Hepatocyte (in vitro differentiated cells): ENCODE data around the gene GOLGA8K.
"Not testable (repeated sequence)": the region's sequence is repeated elsewhere in the genome, so short reads cannot be mapped to it uniquely, and the experiment has no call there.

ENCODE experiments used
- EZH2phosphoT487 ChIP-seq: fragments of 200-600 bp; sonication (generic); IDR thresholded peaks from one replicate; pipeline ENCODE4 v1.6.1; 2018; ENCODE audit warnings: antibody characterized with exemption, mild to moderate bottlenecking, low read depth, moderate library complexity; ENCODE audit not compliant: unreplicated experiment, severe bottlenecking
- TF ChIP-seq, protein P1 (sequence below): fragments of 200-600 bp; sonication (generic); IDR thresholded peaks from 2 replicates; pipeline ENCODE4 v1.5.1; 2016; ENCODE audit warnings: antibody characterized with exemption, mild to moderate bottlenecking; ENCODE audit not compliant: poor library complexity

DNA sequence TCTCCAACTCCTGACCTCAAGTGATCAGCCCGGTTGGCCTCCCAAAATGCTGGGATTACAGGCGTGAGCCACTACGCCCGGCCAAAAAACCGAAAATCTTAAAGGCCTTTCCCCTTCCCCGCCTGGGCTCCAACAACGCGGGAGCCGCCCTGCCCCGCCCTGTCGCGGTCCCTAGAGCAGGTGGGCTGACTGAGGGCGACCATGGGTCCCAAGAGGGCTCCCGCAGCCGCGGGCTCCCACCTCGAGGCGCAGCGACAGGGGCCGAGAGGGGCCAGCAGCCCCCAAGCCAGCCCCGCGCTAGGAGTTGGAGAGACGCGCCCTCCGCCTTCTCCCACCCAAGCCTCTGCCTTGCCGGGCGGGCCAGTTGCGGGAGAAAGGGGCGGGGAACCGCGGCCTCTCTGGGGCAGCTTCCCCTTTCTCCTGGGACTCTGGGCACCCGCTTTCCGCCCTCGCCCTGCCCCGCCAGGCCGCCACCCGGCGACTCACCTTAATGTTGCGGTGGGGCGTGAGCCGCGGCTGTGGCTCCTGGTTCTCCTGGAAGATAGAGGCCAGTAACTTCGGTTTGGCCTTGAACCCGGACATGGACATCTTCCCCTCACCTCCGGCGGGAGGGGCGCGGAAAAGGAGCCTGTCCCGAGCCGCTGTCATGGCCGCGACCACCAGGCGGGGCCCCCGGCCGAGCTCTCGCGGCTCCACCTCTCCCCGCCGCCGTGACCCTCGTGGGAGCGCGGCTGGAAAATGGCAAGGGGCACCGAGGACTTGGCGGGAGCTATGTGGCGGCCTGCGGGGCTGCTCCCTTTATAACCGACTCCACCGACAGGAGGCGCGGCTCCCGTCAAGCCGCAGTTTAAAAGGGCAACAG, 31.2 kb upstream of the GOLGA8K start:
- TF ChIP-seq, protein P1, sequence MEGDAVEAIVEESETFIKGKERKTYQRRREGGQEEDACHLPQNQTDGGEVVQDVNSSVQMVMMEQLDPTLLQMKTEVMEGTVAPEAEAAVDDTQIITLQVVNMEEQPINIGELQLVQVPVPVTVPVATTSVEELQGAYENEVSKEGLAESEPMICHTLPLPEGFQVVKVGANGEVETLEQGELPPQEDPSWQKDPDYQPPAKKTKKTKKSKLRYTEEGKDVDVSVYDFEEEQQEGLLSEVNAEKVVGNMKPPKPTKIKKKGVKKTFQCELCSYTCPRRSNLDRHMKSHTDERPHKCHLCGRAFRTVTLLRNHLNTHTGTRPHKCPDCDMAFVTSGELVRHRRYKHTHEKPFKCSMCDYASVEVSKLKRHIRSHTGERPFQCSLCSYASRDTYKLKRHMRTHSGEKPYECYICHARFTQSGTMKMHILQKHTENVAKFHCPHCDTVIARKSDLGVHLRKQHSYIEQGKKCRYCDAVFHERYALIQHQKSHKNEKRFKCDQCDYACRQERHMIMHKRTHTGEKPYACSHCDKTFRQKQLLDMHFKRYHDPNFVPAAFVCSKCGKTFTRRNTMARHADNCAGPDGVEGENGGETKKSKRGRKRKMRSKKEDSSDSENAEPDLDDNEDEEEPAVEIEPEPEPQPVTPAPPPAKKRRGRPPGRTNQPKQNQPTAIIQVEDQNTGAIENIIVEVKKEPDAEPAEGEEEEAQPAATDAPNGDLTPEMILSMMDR, result not testable (repeated sequence)
- TF ChIP-seq EZH2phosphoT487, result not testable (repeated sequence)
